LNCAP (cell line): Measurements from ENCODE around the gene OSBPL2.

ENCODE experiments used
- CTCF ChIP-seq: fragments of 450-650 bp; IDR thresholded peaks from 2 replicates; pipeline ENCODE4 v1.5.1; 2017; ENCODE audit warnings: mild to moderate bottlenecking

Gene OSBPL2

DNA sequence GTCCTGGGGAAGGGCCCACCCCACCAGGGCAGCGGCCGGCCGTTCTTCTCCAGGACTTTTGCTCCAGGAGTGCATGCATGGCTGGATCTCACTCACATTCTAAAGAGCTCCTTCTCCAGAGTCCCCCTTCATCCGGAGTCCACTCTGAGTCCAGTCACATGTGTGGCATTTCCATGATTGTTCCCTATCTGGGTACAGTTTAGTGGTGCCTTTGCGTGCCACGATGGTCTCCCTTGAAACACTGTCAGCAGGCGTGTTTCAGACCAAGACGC is 20.9 kb downstream of the OSBPL2 start:
- TF ChIP-seq CTCF, result no peak

DNA sequence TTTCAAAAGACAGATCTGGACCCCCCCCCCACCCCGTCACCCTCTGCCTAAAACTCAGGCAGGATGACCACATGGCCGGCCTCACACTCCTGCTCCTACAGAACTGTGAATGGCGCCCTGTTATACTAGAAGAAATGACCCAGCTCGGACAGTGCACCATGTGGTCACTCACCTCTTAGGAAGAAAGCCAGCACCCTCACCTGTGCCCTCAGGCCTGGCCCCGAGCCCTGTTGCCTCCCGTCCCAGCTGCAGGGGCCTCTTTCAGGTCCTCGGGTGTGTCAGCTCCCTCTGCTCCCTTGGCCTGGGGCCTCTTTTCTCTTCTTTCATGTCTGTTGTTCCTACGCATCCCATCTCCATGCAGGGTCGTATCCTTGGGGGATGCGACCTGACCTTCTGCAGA is 23.7 kb downstream of the OSBPL2 start:
- TF ChIP-seq CTCF, result no peak

GRCh38 chr20:62263396-62263795 is 25.1 kb downstream of the OSBPL2 start:
- TF ChIP-seq CTCF, result no peak

DNA sequence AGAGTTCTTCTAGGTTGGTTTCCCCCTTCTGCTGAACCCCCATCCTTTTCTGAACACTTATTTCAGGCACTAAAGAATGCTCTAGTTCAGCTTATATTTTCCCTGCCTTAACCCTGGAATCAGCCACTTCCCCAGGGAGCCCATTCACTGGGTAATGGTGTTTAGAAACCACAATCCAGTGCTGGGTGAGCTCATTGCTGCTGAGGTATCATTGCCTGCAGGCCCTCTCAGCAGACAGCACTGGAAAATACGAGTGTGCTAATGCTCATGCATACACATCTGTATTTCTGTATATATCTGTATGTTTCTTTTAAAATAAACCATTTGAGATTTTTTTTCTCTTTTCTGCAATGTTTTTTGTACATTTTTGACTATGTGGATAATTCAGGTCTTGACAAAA is 27.0 kb downstream of the OSBPL2 start:
- TF ChIP-seq CTCF, result no peak

GRCh38 chr20:62266340-62266739 is 28.0 kb downstream of the OSBPL2 start:
- TF ChIP-seq CTCF, result no peak

GRCh38 chr20:62266851-62267250 is 28.5 kb downstream of the OSBPL2 start:
- no peak for TF ChIP-seq CTCF

DNA sequence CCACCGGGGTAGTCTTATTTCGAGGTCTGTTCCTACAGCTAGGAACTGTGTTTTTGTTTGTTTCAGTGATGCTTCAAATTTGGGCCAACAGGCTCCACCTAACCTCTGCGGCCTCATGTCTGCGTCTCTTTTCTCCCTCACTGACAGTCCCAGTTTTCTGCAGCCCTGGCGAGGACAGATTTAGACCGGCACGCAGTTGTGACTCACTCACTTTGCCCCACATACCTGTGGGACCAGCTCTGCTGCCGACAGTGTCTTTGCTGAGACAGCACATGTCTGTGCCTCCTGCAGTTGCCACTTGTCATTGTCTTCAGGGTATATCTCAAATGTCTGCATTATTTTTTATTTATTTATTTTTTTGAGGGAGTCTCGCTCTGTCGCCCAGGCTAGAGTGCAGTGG is 29.2 kb downstream of the OSBPL2 start:
- no peak for TF ChIP-seq CTCF

DNA sequence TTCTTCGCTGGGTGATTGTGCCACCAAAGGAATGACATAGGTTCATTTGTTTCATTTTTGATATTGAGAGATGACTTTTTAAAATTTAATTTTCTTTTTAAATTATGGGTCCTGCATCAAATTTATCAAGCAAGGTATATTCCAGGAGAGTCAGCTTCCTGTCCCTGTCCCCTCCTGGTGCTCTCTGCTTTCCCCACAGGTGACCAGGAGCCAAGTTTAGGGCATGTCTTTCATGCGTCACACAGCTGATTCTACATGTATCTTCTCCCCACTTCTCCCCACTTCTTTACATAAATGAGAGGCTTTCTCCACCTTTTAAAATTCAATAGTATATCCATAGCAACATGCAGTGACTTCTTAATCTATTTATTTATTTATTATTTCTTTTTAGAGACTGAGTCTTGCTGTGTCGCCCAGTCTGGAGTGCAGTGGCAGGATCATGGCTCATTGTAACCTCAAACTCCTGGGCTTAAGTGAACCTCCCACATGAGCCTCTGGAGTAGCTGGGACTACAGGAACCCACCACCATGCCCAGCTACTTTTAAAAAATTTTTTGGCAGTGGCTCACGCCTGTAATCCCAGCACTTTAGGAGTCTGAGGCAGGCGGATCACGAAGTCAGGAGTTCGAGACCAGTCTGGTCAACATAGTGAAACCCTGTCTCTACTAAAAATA is 30.0 kb downstream of the OSBPL2 start:
- TF ChIP-seq CTCF, result no peak
